Measurements from ENCODE around the gene RPL10. TPM values are rescaled to one million over a fixed set of nuclear protein-coding genes. Genes with fewer than 3 reads are reported as not detected.

Gene RPL10
- total and polyA plus RNA-seq, 4 donors: 2,479 to 4,258 (median 3,622) TPM

DNA sequence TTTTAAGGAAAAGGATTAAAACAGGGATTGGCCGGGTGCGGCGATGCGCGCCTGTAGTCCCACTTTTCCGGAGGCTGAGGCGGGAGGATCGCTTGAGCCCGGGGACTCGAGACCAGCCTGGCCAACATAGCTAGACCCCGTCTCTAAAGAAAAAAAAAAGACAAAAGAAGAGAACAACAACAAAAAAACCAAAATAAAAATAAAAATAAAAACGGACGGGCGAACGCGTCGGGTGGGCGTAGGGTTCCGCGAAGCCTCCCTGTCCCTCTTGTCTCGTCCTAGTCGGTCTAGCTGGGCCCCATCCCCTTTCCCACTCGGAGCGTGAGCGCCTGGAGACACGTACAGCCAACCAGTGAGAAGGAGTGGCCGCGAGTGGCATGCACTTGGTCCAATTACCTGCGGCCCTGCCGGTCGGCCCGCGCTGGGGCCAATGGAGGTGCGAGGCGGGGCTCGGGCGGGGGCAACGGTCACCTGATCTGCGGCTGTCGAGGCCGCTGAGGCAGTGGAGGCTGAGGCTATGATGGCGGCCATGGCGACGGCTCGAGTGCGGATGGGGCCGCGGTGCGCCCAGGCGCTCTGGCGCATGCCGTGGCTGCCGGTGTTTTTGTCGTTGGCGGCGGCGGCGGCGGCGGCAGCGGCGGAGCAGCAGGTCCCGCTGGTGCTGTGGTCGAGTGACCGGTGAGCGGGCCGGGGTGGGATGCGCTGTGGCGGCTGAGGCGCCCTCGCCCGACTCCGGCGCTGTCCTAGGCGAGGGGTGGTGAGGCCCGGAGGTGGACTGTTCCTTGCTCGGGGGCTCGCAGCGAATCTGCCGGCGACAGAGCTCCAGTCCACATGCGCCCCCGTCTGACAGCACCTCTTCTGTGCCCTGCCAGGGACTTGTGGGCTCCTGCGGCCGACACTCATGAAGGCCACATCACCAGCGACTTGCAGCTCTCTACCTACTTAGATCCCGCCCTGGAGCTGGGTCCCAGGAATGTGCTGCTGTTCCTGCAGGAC, 30.3 kb downstream of the RPL10 start, which contains the start of gene ATP6AP1:
ATP6AP1 (plus strand) TSS at position 502 of the 996 bp plus-strand sequence; CDS start at position 518, 16 bp downstream.
- Histone ChIP-seq H3K27ac (ENCODE audit: low read depth in 1 of 2, low read length in 1 of 2) (peak within 1 kb of the TSS; percentile 77 to 95), H3K9ac (ENCODE audit: insufficient read depth in 1 of 2, low read length in 2 of 2) (peak within 1 kb of the TSS in 1 of 2 donors; percentile 49), H3K36me3 (ENCODE audit: control insufficient read depth in 4 of 4, insufficient read depth in 4 of 4, low read length in 4 of 4) (peaks cover 0 to 8% (median under 1%) of the 10 kb centered on the region in 4 donors), H3K9me3 (ENCODE audit: control insufficient read depth in 4 of 4, insufficient read depth in 3 of 4, low read length in 3 of 4) (peaks cover 0 to 8% (median 0%) of the 10 kb centered on the region in 4 donors), H3K4me3 (peak within 1 kb of the TSS; percentile 66), H3K4me1 (ENCODE audit: control insufficient read depth in 5 of 5, insufficient read depth in 5 of 5, low read length in 5 of 5) (peaks cover 0 to 5% (median 5%) of the 10 kb centered on the region in 5 donors), H3K27me3 (ENCODE audit: control insufficient read depth in 3 of 3, insufficient read depth in 3 of 3, low read length in 2 of 3) (no peaks in the 10 kb centered on the region)
- 13 to 43% methylated on average over 55 to 87 of the region's 87 CpGs for WGBS, 2 donors
- DNase-seq (peak; percentile 91 to 96 (median 94)), ATAC-seq (ENCODE audit: insufficient read depth, low FRiP score) (peak; percentile 92)
- TF ChIP-seq CTCF (IDR thresholded peaks at IDR 0.05; ENCODE audit: control extremely low read depth, extremely low read depth): no peak

DNA sequence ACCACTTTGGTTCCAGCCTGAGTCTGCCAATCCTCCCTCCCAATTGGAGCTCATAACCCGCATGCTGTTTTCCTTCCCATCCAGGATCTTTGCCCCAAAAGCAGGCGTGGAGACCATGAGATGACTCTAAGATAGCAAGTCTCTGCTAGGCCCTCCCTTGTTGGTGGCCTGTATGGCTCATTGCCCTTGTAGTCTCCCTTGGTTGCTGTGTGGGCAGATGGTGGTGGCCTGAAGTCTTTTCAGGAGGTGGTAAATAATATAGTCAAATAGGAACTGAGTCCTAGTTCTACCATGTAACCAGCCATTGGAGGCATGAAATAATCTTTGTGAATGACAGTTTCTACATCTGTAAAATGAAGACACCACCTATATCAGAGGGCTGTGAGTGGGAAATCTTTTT, 31.5 kb downstream of the RPL10 start:
- DNase-seq: no peak
- H3K9ac ChIP-seq (ENCODE audit: insufficient read depth in 1 of 2, low read length in 2 of 2): no peak overlapping the region
- peaks cover 0 to 5% (median 5%) of the 10 kb centered on the region in 5 donors for H3K4me1 ChIP-seq (ENCODE audit: control insufficient read depth in 5 of 5, insufficient read depth in 5 of 5, low read length in 5 of 5)
- peaks cover 0 to 11% (median 5%) of the 10 kb centered on the region in 4 donors for H3K36me3 ChIP-seq (ENCODE audit: control insufficient read depth in 4 of 4, insufficient read depth in 4 of 4, low read length in 4 of 4)
- WGBS, 2 donors: 78 to 82% methylated on average over 2 of the region's 2 CpGs
- peaks cover 0 to 8% (median 0%) of the 10 kb centered on the region in 4 donors for H3K9me3 ChIP-seq (ENCODE audit: control insufficient read depth in 4 of 4, insufficient read depth in 3 of 4, low read length in 3 of 4)
- H3K4me3 ChIP-seq: peak overlapping the region; percentile 66
- no peak for TF ChIP-seq CTCF (IDR thresholded peaks at IDR 0.05; ENCODE audit: control extremely low read depth, extremely low read depth)
- H3K27me3 ChIP-seq (ENCODE audit: control insufficient read depth in 3 of 3, insufficient read depth in 3 of 3, low read length in 2 of 3): no peaks in the 10 kb centered on the region
- peak overlapping the region in 1 of 2 donors; percentile 13 for H3K27ac ChIP-seq (ENCODE audit: low read depth in 1 of 2, low read length in 1 of 2)
- ATAC-seq (ENCODE audit: insufficient read depth, low FRiP score): no peak

DNA sequence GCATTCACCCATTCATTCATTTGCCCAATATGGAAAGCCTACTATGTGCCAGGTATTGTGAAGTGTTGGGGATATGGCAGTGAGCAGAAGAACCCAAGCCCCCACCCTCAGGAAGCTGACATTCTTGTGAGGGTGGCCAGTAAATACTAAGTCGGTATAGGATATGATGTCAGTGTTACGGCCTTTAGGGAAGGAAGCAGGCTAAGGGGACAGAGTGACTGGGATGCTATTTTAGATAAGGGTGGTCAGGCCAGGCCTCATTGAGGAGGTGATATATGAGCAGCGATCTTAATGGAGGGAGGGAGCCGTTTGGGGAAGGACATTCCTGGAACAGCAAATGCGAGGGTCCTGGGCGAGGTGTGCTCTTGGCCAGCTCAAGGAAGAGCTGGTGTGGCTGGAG, 32.3 kb downstream of the RPL10 start:
- Histone ChIP-seq H3K27ac (ENCODE audit: low read depth in 1 of 2, low read length in 1 of 2) (peak overlapping the region in 1 of 2 donors; percentile 68), H3K27me3 (ENCODE audit: control insufficient read depth in 3 of 3, insufficient read depth in 3 of 3, low read length in 2 of 3) (no peaks in the 10 kb centered on the region), H3K4me1 (ENCODE audit: control insufficient read depth in 5 of 5, insufficient read depth in 5 of 5, low read length in 5 of 5) (peaks cover 0 to 5% (median 5%) of the 10 kb centered on the region in 5 donors), H3K9ac (ENCODE audit: insufficient read depth in 1 of 2, low read length in 2 of 2) (no peak overlapping the region), H3K36me3 (ENCODE audit: control insufficient read depth in 4 of 4, insufficient read depth in 4 of 4, low read length in 4 of 4) (peaks cover 0 to 11% (median 5%) of the 10 kb centered on the region in 4 donors), H3K4me3 (no peak overlapping the region), H3K9me3 (ENCODE audit: control insufficient read depth in 4 of 4, insufficient read depth in 3 of 4, low read length in 3 of 4) (peaks cover 0 to 8% (median 0%) of the 10 kb centered on the region in 4 donors)
- DNase-seq (no peak), ATAC-seq (ENCODE audit: insufficient read depth, low FRiP score) (no peak)
- WGBS, 2 donors: 39 to 63% methylated on average over 6 of the region's 6 CpGs
- no peak for TF ChIP-seq CTCF (IDR thresholded peaks at IDR 0.05; ENCODE audit: control extremely low read depth, extremely low read depth)

All from lung (tissue), 12 donors.